ENCODE results near the gene OGG1. TPM values are rescaled to one million over a fixed set of nuclear protein-coding genes. Genes with fewer than 3 reads are reported as not detected.

The OGG1 gene
- total RNA-seq, 1 donor from 2014 or later: 23.5 TPM

DNA sequence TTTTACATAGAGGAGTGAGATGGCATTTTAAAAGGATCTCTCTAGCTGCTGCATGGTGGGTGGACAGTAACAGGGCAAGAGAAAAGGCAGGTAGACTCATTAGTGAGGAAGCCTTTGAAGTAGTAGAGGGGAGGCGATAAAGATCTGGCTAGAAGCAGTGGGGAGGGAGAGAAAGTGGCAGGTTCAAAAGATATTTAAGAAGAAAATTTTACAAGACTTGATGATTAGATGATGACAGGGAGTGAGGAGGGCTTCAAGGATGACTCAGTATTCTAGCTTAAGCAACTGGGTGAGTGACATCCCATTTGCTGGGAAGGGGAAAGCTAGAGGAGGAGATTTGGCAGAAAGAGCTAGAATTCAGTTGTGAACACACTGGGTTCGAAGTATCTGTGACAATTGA lies 22.0 kb upstream of the OGG1 start:
- no peak for DNase-seq

DNA sequence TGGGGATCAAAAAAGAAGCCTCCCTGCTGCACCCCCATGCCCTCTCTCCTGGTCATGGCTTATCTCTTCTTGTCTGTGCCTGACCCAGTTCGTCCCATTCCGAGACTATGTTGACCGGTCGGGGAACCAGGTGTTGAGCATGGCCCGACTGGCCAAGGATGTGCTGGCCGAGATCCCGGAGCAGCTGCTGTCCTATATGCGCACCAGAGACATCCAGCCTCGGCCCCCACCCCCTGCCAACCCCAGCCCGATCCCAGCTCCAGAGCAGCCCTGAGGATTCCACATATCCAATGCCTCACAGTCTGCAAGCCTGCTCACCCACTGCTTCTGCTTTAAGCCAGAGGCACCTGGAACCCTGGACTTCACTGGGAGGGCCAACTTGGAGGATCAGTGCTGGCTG lies 20.3 kb upstream of the OGG1 start:
- no peak for DNase-seq

DNA sequence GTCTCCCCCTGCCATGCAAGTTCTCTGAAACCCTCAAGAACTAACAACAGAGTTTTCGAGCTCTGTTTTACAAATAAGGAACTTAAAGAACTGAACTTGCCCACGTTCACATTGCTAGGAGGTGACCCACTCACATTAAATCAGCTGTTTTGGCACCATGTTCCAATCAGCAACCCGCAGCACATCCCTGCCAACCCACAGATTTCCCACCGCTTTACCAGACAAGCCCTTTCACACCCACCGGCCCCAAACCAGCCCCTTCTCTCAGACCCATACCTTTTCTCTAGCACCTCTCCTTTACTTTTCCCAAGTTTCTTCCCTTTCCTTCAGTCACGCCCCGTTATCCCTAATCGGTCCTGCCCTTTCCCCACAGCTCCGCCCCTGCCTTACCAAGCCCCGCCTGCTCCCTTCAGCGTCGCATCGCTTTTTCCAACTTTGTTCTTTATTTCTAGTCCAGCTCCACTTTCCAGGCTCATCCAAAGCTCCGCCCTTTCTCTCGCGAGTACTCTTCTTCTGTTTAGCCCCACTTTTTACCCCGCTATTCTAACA lies 19.0 kb upstream of the OGG1 start:
- no peak for DNase-seq

DNA sequence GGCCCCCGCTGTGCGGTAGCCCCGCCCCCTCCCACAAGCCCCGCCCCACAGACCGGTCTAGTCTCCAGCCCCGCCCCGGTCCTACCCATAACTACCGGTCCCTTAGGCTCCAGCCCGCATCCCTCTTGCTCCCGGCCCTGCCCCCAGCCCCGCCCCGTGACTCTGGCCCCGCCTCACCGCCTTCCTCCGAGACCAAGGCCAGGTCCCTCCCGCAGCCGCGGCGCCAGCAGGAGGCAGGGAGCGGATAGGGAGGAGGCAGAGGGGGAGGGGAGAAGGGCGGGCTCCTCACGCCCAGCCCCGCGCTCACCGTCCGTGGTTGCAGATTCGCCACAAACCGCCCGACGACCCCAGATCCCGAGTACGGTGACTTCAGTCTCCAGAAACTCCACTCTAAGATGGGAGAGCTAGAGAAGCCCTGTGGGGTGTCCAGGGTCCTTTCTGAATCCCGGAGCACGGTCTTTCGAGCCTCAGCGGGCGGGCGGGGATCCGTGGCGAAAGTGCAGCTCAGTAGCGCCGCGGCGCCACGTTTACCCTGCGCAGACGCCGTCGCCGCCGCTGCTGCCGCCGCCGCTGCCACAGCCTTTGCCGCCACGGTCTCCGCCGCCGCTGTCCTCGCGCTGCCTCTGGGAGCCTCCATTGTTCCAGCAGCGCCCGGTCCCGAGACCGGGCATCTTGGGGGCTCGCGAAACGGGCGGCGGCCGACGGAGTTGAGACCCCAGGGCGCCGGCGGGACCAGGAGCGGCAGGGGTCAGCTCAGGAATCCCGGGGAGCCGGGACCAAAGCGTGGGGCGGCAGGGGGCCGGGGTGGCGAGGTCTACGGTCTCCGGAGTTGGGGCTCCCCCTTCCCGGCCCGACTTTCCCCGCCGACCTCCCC lies 18.3 kb upstream of the OGG1 start, which contains the start of gene BRPF1:
BRPF1 (plus strand) TSS at position 530 of the 874 bp plus-strand sequence. CDS start 2,406 bp downstream, outside the sequence.
- peak; percentile 97 for DNase-seq

GRCh38 chr3:9732080-9732739 lies 17.5 kb upstream of the OGG1 start:
- DNase-seq: no peak

- DNase-seq: no peak
These were observed 17.0 kb upstream of the OGG1 start for GRCh38 chr3:9732740-9733115.

DNA sequence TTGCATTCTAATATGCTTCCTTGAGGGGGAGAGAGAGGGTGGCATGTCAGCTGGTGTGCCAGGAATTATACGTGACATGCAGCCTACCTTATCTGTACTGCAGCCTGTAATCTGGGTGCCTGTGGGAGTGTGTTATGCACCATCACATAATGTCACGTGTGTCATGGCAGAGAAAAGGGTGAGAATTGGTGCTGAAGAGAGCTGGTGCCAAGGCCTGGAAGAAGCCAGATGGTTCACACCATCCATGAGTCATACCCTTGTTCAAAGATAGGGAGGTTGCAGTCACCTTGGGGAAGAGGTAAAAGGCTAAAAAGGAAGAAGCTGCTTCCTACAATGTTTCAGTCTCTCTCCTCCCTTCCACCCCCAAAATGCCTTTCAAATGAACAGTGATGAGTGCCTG lies 12.9 kb upstream of the OGG1 start:
- DNase-seq: no peak

DNA sequence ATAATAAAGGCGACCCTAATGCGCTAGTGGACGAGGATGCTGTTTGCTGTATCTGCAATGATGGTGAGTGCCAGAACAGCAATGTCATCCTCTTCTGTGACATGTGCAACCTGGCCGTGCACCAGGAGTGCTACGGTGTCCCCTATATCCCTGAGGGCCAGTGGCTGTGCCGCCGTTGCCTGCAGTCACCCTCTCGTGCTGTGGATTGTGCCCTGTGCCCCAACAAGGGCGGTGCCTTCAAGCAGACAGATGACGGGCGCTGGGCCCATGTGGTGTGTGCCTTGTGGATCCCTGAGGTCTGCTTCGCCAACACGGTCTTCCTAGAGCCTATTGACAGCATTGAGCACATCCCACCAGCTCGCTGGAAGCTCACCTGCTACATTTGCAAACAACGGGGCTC lies 10.6 kb upstream of the OGG1 start:
- DNase-seq: no peak

DNA sequence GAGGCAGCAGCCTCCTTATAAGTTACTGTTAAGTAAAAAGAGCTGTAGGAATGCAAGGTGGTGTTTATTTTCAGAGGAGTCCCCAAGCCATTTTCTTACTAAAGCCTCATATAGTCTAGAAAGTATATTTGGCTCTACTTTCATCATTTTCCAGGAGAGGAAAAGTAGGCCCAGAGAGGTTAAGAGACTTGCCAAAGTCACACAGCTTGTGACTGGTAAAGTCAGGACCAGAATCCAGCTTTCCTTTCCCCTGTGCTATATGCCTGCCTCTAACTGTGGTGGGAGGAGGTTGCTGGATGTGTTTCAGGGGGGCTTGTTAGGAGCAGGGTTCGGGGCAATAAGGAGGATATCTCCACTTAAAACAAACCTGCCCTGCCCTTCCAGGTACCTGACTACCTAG lies 7.2 kb upstream of the OGG1 start:
- DNase-seq: no peak

DNA sequence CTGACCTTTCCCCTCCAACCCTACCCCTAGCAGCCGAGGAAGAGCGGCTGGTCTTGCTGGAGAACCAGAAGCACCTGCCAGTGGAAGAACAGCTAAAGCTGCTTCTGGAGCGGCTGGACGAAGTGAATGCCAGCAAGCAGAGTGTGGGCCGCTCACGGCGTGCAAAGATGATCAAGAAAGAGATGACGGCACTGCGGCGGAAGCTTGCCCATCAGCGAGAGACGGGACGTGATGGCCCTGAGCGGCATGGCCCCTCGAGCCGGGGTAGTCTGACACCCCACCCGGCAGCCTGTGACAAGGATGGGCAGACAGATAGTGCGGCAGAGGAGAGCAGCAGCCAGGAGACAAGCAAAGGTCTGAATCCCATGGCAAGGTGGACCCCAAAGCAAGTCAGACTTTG lies 6.2 kb upstream of the OGG1 start:
- DNase-seq: no peak

- DNase-seq: no peak
These were observed 5.6 kb upstream of the OGG1 start for GRCh38 chr3:9744162-9744561.

DNA sequence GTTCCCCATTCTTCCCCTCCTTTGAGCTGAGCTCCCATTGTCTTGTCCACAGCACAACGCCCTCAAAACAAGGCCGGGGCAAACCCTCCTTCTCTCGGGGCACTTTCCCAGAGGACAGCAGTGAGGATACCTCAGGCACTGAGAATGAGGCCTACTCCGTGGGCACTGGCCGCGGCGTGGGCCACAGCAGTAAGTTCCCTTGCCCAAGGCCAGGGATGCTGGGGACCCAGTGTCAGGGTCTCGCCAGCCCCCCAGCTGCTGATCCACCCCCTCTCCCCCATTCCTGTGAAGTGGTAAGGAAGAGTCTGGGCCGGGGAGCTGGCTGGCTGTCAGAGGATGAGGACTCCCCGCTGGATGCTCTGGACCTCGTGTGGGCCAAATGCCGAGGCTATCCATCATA lies 4.2 kb upstream of the OGG1 start:
- no peak for DNase-seq

DNA sequence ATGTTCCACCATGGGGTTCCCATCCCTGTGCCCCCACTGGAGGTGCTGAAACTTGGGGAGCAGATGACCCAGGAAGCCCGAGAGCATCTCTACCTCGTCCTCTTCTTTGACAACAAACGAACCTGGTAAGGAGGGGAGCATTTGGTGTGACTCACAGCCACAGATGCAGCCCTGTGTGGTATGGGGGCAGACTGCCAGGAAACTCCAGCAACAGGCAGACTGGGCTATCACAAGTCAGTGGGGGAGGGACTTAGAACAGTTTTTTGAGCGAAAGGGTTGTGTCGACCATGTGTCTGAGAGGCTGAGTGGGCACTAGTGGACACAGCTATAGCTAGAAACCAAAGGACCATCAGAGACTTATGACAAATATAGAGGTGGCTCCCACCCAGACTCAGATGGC lies 3.4 kb upstream of the OGG1 start:
- DNase-seq: no peak

DNA sequence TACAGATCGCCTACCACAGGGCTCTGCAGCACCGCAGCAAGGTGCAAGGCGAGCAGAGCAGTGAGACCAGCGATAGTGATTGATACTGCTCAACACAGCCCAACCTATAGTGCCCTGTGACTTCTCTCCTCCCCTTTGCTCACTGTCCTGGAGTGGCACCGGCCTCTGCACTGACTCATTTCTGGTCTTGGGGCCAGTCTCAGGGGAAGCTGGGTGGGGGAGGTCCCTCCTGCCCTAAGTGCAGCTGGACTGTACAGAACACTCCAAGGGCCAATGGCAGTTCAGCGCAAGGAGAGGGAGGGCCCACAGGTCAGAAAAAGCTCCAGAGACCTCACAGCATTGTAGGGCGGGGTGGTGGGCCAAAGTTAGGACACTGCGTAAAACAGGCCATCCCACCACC lies 2.5 kb upstream of the OGG1 start:
- no peak for DNase-seq

GRCh38 chr3:9748031-9748430 lies 1.7 kb upstream of the OGG1 start:
- no peak for DNase-seq

- no peak for DNase-seq
These were observed 482 bp upstream of the OGG1 start for GRCh38 chr3:9749296-9749644.

DNA sequence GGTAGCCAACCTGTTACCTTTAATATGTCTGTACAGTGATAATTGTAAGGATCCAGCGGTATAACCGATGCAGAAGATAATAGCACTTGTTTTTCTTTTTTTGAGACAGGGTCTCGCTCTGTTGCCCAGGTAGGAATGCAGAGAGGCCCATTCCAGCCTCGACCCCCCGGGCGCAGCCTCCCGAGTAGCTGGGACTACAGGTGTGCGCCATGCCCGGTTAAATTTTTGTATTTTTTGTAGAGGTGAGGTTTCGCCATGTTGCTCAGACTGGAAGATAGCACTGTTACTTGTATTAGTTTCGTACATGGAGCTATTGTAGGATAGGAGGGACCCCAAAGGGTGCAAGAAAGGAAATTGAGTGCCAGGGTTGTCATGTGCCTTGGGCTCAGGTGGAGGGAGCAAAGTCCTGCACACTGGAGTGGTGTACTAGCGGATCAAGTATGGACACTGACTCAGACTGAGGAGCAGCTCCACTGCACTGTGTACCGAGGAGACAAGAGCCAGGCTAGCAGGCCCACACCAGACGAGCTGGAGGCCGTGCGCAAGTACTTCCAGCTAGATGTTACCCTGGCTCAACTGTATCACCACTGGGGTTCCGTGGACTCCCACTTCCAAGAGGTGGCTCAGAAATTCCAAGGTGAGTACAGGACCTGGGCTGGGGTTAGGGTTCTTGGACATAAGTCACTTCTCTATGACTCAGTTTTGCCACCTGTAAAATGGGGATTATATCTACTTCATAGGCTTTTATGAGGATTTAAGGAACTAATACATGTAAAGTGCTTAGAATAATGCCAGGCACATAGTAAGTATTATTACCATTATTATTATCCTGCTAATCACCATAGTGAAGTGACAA lies 1.0 kb downstream of the OGG1 start:
- DNase-seq: no peak

GRCh38 chr3:9754678-9755077 lies 4.9 kb downstream of the OGG1 start:
- no peak for DNase-seq

GRCh38 chr3:9757427-9757826 lies 7.7 kb downstream of the OGG1 start:
- no peak for DNase-seq

DNA sequence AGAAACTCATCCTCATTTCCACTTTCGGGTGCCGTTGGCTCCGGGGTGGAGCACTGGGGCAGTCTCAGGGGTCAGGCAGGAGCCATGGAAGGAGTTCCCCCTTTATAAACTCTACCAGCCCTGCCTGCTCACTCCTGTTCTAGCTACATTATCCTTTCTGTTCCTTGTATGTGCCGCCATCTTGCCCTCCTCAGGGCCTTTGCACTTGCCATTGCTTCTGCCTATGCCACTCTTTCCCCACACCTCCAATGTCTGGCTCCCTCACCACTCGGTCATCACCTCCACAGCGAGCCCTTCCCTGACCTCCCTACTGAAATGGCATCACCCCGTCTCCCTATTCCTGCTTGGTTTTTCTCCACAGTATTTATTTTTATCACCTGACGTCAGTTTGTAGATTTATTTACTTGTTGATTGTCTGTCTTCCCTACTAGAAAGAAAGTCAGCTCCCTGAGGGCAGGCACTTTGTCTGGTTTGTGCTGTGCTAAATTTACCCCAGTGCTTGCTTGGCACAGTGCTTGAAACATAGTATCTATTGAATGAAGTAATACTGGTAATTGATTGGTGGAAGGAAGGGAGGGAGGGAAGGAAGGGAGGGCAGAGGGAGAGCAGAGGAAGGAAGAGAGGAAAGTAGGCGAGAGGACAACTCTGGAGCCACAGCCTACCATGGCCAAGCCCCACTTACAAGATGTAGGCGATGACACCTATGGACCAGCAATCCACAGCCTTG lies 11.2 kb downstream of the OGG1 start:
- no peak for DNase-seq

DNA sequence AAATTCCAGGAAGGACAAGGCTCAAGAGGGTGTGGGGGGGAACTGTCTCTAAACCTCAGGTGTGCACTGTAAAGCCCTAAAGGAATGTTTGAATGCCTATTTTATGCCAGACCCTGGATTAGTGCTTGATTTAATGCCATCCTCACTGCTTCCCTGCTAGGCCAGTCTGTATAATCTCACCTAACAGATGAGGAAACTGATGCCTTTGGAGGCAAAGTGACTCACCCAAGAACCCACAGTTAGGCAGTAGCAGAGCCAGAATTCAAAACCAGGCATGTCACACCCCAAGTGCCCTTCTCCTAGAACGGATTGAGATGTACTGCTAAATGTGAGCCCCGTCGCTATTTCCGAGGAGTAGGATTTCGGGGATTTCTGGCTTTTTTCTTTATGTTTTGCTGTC lies 12.2 kb downstream of the OGG1 start:
- DNase-seq: no peak

GRCh38 chr3:9762871-9763270 lies 13.1 kb downstream of the OGG1 start:
- DNase-seq: no peak

All from skin of body (tissue), 2 donors.